GM19372 (cell line): ENCODE measurements around the gene FGFR2.
A peak's percentile ranks its signal among the peaks of the same experiment; 100 is the strongest.
"Not testable (repeated sequence)": the region's sequence is repeated elsewhere in the genome, so short reads cannot be mapped to it uniquely, and the experiment has no call there.

Experiments used
- ATAC-seq: cut with Tn5 transposase; IDR thresholded peaks from one replicate; pipeline ENCODE4 v1.9.1; 2021; ENCODE audit warnings: mild to moderate bottlenecking, low read depth, moderate library complexity; ENCODE audit not compliant: unreplicated experiment

FGFR2 gene

DNA sequence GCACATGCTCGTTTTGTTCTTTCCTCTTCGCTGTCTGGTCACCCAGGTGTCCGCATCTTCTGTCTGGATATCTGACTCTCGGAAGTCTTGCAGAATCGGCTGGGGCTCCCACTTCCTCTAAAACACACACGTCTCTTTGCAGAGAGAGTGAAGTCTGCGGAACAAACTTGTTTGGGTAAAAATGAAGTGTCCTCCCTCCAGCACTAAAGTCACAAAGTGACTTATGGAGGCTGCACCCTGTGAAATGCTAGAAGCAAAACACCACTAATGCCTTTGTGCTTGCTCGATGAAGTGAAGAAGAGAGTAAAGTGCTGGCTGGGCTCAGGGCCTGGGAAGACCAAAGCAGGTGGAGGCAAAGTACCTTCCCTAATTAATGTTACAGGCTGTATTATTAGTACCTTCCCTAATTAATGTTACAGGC lies 71.4 kb downstream of the FGFR2 start:
- ATAC-seq = no peak

GRCh38 chr10:121526135-121526790 lies 72.0 kb downstream of the FGFR2 start:
- no peak for ATAC-seq

DNA sequence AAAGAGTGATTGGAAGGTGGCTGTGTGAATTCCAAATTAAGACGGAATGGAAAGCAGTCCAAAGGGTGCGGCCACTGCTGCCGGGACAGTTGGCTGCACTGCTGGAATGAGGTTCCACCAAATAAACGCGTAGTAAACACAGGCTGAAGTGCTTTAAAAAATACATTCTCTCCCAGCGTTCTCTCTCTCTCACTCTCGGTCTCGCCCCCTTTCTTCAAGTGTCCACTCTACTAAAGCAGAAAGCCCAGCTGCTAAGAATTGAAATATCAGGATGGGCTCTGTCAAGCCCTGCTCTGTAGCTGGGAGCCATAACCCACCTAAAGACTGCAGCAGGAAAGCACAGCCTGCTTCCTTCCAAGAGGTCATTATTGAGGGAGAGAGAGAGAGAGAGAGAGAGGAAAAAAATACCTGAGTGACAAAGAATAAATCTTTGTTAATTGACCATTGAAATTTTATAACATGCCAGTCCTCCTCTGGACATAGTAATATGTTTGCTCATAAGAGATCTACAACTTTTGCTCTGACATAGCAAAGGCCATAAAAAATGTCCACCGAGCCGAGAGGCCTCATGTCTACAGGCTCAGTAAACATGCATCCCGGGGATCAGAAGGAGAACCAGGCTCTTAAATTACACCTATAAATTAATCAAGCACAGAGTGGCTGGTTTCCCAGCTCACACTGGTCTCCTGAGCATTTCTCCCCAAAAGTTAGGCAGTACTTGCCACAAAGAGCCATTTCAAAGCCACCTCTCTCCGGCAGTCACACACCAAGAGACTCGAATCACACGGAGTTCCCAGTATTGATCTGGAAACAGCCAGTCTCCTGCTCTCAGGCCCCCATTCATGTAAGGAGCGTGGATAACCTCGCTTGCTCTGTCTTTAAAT lies 72.8 kb downstream of the FGFR2 start:
- no peak for ATAC-seq

DNA sequence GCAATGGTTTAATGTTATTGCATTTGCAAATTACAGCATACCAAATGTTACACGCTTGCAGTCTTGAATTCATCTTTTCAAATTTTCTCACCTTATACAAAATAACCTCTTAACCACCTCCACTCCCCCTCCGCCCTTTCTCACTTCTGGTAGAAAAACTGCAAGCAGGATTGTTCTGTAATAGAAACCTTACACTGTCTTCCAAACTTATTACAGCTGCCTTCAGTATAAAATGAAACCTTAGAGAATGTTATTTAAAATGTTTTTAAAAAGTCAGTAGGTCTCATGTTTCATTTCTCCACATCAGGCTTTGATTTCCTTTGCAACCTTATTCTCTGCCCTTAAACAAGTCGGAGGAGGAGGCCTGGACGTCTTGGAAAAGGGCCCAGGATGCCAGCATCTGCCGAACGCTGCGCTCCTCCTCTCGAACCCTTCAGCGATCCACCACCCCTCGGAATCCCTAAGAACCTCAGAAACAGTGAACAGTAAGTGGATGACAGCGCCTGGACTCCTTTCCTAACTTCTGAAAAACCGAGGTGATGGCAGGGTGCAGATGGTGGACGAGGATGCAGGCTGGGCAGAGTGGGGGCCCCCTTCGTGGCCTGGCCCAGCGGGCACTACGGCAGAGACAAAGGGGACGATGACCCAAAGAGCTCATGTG lies 74.0 kb downstream of the FGFR2 start:
- no peak for ATAC-seq

- no peak for ATAC-seq
Measured at GRCh38 chr10:121522831-121523230, 75.4 kb downstream of the FGFR2 start.

DNA sequence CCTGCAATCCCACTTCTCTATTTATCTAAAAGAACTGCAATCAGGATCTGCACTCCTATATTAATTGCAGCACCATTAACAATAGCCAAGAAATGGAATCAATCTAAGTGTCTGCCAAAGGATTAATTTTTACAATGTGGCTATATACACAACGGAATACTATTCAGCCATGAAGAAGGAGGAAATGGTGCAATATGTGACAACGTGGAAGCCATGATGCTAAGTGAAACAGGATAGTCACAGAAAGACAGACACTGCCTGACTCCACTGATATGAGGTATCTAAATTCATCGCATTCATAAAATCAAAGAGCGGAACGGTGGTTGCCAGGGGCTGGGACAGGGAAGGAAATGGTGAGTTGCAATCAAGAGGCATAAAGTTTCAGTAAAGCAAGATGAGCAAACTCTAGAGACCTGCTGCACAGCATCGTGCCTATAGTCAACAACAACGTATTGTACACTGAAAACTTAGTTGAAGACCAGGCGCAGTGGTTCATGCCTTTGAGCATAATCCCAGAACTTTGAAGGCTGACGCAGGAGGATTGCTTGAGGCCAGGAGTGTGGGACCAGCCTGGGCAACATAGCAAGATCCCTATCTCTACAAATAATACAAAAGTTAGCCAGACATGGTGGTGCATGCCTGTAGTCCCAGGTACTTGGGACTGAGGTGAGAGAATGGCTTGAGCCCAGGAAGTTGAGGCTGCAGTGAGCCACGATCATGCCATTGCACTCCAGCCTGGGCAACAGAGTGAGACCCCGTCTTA lies 76.3 kb downstream of the FGFR2 start:
- ATAC-seq = no peak

- not testable (repeated sequence) for ATAC-seq
Measured at GRCh38 chr10:121520526-121520925, 77.7 kb downstream of the FGFR2 start.

- no peak for ATAC-seq
Measured at GRCh38 chr10:121519901-121520493, 78.2 kb downstream of the FGFR2 start.

- ATAC-seq = no peak
Measured at GRCh38 chr10:121519411-121519810, 78.8 kb downstream of the FGFR2 start.

DNA sequence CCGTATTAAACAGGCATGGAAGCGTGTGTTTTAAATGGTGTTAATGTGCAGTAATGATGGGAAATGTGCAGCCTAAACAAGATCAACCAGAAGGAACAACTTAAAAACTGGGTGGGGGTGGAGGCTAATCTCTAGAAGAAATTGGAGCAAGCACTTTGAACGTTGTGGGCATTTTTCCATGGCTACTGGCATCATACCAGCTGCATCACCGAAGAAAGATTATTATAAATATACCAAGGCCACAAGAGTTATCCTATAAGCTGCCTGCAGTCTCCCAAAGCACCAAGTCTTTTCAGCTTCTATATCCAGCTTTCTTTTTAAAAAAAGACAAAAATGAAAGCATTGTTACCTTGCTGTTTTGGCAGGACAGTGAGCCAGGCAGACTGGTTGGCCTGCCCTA lies 79.9 kb downstream of the FGFR2 start:
- no peak for ATAC-seq

DNA sequence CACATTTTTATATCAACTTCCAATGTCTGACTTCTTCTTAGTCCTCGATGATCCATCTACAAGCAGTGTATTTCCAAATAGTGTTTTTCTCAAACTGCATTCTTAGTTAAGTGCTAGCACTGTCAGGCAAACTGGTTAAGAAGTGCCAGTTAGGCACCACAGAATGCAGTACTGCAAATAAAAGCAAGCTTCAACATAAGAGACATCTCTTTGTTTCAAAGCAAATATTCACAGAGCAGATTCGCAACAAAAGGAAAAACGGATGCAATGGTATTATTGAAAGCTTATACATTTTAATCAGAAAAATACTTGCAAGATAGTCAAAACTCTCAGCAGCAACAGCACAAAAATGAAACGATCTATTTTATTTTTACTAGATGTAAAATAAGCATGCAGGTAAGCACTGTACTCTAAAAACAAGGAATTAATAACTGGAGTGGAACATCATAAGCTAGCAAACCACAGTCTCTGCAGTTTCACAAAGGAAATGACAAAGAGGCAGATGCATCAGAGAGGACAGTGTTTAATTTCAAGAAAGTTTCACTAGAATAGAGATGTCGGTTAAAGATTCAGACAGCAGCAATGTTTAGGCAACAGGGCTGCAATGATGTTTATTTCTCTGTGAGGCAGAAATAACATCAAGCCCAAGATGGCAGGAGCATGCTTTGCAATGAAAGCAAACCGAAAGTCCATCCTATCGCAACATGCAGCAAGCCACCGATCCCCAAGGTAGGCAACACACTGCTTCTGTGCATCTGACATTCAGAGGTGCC lies 82.0 kb downstream of the FGFR2 start:
- ATAC-seq = peak; percentile 85

- ATAC-seq = no peak
Measured at GRCh38 chr10:121514141-121514865, 83.9 kb downstream of the FGFR2 start.

- no peak for ATAC-seq
Measured at GRCh38 chr10:121511943-121512342, 86.3 kb downstream of the FGFR2 start.

- ATAC-seq = no peak
Measured at GRCh38 chr10:121511460-121511859, 86.8 kb downstream of the FGFR2 start.

DNA sequence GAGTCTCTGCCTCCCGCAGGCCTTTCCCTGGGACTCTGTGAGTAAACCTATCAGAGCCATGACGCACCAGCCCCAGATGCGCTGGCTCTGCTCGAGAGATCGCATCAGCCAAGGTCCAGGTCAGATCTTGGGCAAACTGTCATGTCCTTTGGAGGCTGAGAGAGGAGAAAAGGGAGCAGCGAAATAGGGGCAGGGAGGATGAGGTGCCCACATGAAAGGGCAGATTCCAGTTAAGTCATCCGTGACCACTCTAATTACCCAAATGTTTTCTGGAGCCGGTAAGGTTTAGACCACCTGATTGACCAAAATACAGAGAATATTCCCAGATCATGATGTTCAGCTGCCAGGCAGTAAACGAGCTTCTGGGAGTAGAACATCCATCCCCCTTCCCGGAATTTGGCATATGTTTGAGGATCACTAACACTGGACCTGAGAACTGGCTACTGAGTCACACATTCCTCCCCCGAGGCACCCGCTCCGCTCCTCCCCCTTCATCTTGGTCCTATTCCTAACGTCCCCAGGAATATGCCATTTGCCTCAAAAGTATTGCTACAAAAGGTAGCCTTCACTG lies 88.0 kb downstream of the FGFR2 start:
- ATAC-seq = no peak

DNA sequence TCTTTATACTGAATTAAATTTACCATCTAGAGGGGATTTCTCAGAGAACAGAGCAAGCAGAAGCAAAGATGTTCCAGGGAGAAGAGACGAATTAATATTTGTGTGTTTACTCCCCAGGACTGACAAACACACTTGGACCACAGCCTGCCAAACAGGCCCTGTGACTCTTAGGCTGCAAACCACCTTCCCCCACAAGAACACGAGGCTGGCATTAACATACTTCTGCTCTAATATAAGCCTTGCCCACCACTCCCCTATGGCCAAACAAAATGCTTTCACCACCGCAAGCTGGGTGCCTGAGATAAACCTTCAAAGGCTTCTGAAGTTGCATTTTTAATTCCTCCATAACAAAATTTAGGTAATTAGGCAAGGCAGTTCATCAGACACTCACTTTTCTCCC lies 88.4 kb downstream of the FGFR2 start:
- no peak for ATAC-seq

DNA sequence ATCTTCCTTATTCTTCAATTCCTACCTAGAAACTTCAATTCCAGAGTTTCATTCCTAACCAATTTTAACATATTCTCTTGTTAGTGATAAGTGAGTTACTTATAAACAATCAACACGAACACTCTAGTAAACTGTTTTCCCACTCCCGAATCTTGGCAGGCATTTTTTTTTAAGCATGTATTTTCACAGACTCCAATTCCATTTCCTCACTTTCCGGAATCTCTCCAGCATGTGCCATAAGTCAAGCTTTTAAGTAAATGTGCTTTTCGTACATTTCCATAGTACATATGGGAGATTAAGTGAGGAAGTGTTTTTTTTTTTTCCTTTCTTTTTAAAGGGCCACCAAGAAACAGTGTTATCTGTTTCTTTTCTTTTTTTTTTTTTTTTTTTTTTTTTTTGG lies 89.1 kb downstream of the FGFR2 start:
- no peak for ATAC-seq

DNA sequence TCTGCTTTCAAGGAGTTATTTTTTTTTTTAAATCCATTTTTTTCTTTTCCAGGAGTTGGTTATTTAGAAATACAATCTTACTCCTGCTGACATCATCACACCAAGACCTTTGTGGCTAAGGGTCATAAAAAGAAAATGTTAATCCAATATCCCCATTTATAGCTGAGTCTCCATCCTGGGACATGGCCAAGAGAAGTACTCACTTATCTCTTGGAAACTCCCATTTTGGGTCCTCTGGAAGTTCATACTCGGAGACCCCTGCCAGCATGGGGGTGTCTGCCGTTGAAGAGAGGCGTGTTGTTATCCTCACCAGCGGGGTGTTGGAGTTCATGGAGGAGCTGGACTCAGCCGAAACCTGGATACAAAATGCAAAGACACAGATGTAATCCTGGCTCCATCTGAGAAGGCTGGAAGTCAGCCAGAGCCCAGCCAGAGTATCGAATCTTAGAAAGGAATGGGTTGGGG lies 94.6 kb downstream of the FGFR2 start:
- no peak for ATAC-seq
